ENCODE data around the gene TCF25.
"Not testable (repeated sequence)": the region's sequence is repeated elsewhere in the genome, so short reads cannot be mapped to it uniquely, and the experiment has no call there.

Gene TCF25

DNA sequence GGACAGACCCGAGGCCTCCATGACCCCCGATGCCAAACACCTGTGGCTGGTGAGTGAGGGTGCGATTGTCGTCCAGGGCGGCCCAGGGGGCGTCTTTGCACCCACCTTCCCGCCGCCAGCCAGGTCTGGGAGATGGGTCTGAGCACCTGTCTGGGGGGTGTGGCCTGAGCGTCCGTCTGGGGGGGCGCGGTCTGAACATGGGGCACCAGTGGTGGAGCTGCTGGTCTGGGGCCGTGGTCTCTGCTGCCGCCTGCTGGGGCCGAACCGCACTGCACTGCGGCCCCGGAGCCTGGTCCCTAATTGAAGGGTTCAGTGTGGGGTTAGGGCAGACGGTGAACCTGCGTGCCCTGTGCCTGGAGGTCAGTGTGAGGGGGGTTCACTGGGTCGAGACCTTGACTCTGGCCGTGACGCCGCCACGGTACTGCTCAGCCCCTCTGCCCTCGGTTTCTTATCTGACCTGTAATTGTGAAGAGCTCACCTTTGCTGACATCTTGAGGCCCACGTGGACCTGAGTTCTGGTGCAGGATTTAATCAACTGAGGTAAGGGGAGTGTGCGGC is 12.6 kb upstream of the TCF25 start:
- H3K27ac Mint-ChIP-seq: no peak overlapping the region
- no peak overlapping the region for H3K4me3 Mint-ChIP-seq
- peaks cover 35% of the 10 kb centered on the region for H3K4me1 Mint-ChIP-seq (ENCODE audit: low read depth)
- H3K27me3 Mint-ChIP-seq: no peaks in the 10 kb centered on the region
- no peaks in the 10 kb centered on the region for H3K9me3 Mint-ChIP-seq
- peak; percentile 90 for DNase-seq
- H3K36me3 Mint-ChIP-seq (ENCODE audit: low read depth): no peaks in the 10 kb centered on the region

DNA sequence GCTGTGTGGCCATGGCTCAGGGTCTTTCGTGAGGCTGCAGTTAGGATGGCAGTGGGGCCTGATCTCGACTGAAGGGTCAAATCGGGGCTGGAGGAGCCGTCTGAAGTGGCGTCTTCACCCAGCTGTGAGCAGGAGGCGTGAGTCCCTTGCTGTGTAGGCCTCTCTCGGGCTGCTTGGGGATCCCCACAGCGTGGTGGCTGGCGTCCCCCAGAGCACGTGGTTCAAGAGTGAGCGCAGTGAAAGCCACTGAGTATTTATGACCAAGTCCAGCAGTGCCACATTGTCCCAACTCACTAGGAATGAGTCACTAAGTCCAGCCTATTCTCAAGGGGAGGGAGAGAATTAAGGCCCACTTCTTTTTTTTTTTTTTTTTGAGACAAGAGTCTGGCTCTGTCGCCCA is 11.7 kb upstream of the TCF25 start:
- DNase-seq: no peak
- H3K9me3 Mint-ChIP-seq: no peaks in the 10 kb centered on the region
- no peaks in the 10 kb centered on the region for H3K36me3 Mint-ChIP-seq (ENCODE audit: low read depth)
- H3K27ac Mint-ChIP-seq: no peak overlapping the region
- no peak overlapping the region for H3K4me3 Mint-ChIP-seq
- peaks cover 35% of the 10 kb centered on the region for H3K4me1 Mint-ChIP-seq (ENCODE audit: low read depth)
- H3K27me3 Mint-ChIP-seq: no peaks in the 10 kb centered on the region

DNA sequence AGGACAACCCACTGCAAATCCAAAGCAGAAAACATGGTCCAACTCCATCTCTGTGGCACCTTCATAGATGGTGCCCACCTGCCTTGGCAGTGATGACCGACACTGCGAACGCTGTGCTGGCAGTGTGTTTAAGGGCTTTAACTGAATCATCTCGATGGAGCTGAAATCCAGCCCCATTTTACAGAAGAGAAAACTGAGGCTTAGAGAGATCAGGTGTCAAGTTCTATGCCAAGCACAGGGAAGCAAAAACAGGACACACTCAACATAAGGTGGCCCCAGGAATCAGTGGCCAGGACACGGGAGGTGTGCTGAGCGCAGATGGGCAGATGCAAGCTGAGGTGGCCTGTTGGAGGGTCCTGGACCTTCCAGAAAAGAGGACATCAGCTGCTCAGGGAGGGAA is 10.7 kb upstream of the TCF25 start:
- H3K36me3 Mint-ChIP-seq (ENCODE audit: low read depth): peaks cover 2% of the 10 kb centered on the region
- no peak overlapping the region for H3K4me3 Mint-ChIP-seq
- no peaks in the 10 kb centered on the region for H3K27me3 Mint-ChIP-seq

GRCh38 chr16:89863741-89864526 is 9.5 kb upstream of the TCF25 start:
- Mint-ChIP-seq H3K9me3 (peaks cover 5% of the 10 kb centered on the region), H3K36me3 (ENCODE audit: low read depth) (peaks cover 3% of the 10 kb centered on the region), H3K27me3 (no peaks in the 10 kb centered on the region), H3K27ac (peak overlapping the region; percentile 90), H3K4me3 (peak overlapping the region; percentile 40), H3K4me1 (ENCODE audit: low read depth) (peaks cover 35% of the 10 kb centered on the region)
- DNase-seq: peak; percentile 56

More for the DNA sequence above, 10.7 kb upstream of the TCF25 start:
- H3K9me3 Mint-ChIP-seq: peaks cover 1% of the 10 kb centered on the region
- no peak for DNase-seq
- peak overlapping the region; percentile 90 for H3K27ac Mint-ChIP-seq
- H3K4me1 Mint-ChIP-seq (ENCODE audit: low read depth): peaks cover 35% of the 10 kb centered on the region

DNA sequence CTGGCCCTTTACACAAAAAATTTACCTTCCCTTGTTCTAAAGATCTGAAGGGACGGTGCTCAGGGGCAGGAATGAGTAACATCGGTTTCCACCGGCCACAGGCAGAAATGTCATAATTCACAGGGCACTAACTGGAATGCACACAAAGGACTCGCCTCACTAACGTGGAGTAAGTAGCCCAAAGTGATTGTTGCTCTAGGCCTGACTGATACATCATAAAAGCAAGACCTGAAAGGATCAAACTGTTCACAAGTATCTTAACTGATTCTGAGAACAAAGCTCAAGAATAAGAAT is 8.9 kb upstream of the TCF25 start:
- Mint-ChIP-seq H3K36me3 (ENCODE audit: low read depth) (peaks cover 3% of the 10 kb centered on the region), H3K4me3 (no peak overlapping the region), H3K27me3 (no peaks in the 10 kb centered on the region), H3K9me3 (peaks cover 5% of the 10 kb centered on the region), H3K4me1 (ENCODE audit: low read depth) (peaks cover 35% of the 10 kb centered on the region), H3K27ac (peak overlapping the region; percentile 90)
- no peak for DNase-seq

GRCh38 chr16:89867918-89868317 is 5.5 kb upstream of the TCF25 start:
- H3K36me3 Mint-ChIP-seq (ENCODE audit: low read depth): peaks cover 11% of the 10 kb centered on the region
- no peak overlapping the region for H3K27ac Mint-ChIP-seq
- H3K4me1 Mint-ChIP-seq (ENCODE audit: low read depth): peaks cover 29% of the 10 kb centered on the region
- no peak for DNase-seq
- H3K9me3 Mint-ChIP-seq: peaks cover 5% of the 10 kb centered on the region
- H3K4me3 Mint-ChIP-seq: no peak overlapping the region
- no peaks in the 10 kb centered on the region for H3K27me3 Mint-ChIP-seq

DNA sequence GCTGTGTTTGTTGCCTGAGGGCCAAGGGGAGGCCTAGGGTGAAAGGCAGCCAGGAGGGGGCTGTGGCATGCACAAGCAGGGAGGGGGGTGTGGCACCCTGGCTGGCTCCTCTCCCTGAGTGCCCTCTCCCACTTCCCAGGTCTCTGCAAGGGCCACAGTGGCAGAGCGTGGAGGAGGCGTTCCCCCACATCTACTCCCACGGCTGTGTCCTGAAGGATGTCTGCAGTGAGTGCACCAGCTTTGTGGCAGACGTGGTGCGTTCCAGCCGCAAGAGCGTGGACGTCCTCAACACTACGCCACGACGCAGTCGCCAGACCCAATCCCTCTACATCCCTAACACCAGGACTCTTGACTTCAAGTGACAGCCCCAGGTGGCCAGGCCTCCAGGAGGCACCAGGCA is 3.5 kb upstream of the TCF25 start:
- H3K27me3 Mint-ChIP-seq: no peaks in the 10 kb centered on the region
- no peak overlapping the region for H3K27ac Mint-ChIP-seq
- H3K36me3 Mint-ChIP-seq (ENCODE audit: low read depth): peaks cover 22% of the 10 kb centered on the region
- no peak for DNase-seq
- peaks cover 5% of the 10 kb centered on the region for H3K9me3 Mint-ChIP-seq
- peaks cover 17% of the 10 kb centered on the region for H3K4me1 Mint-ChIP-seq (ENCODE audit: low read depth)
- no peak overlapping the region for H3K4me3 Mint-ChIP-seq

GRCh38 chr16:89870440-89870839 is 3.0 kb upstream of the TCF25 start:
- Mint-ChIP-seq H3K27ac (no peak overlapping the region), H3K27me3 (no peaks in the 10 kb centered on the region), H3K4me3 (no peak overlapping the region), H3K36me3 (ENCODE audit: low read depth) (peaks cover 27% of the 10 kb centered on the region), H3K4me1 (ENCODE audit: low read depth) (peaks cover 18% of the 10 kb centered on the region), H3K9me3 (peaks cover 8% of the 10 kb centered on the region)
- DNase-seq: no peak

- Mint-ChIP-seq H3K27me3 (no peaks in the 10 kb centered on the region), H3K36me3 (ENCODE audit: low read depth) (peaks cover 36% of the 10 kb centered on the region), H3K4me3 (peak overlapping the region; percentile 89), H3K27ac (peak overlapping the region; percentile 67), H3K9me3 (peaks cover 8% of the 10 kb centered on the region), H3K4me1 (ENCODE audit: low read depth) (peaks cover 18% of the 10 kb centered on the region)
- no peak for DNase-seq
These were observed 1.5 kb upstream of the TCF25 start for GRCh38 chr16:89871895-89872294.

DNA sequence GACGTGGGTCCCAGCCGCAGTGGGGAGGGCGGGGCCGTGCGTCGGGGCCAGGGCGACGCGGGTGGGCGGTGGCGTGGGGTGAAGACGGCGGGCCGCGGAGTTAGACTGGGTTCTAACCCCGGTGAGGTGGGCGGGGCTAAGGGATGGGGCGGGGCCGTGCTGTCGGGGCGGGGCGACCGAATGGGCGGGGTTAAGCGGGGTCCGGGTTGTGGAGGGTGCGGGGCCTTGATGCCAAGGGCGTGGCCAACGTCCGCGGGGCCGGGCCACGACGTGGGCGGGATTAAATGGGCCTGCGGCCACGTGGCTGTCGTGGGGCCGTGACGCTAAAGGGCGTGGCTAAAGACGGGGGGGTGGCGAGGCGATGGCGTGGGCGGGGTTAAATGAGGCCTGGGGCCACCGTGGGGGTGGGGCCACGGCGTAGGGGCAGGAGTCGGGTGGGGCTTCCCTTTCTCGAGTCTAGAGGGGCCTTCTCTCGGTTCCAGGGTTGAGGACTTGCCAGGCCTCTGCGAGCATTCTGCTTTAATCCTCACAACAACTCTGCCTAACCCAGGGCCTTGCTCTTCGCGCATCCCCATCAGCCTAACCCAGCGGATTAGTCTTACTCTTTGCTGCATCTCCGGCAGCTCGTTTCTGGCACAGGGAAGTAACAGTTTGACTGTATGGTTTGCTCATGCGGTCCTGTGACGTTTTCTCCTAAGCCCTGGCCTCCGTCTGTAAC is 739 bp downstream of the TCF25 start:
- Mint-ChIP-seq H3K4me3 (peak overlapping the region; percentile 89), H3K27me3 (no peaks in the 10 kb centered on the region), H3K36me3 (ENCODE audit: low read depth) (peaks cover 47% of the 10 kb centered on the region), H3K27ac (peak overlapping the region; percentile 99), H3K9me3 (peaks cover 2% of the 10 kb centered on the region), H3K4me1 (ENCODE audit: low read depth) (peaks cover 21% of the 10 kb centered on the region)
- peak; percentile 99 for DNase-seq

- H3K36me3 Mint-ChIP-seq (ENCODE audit: low read depth): peaks cover 74% of the 10 kb centered on the region
- H3K27ac Mint-ChIP-seq, H3K9me3 Mint-ChIP-seq, H3K27me3 Mint-ChIP-seq, DNase-seq, H3K4me3 Mint-ChIP-seq: not testable (repeated sequence)
- H3K4me1 Mint-ChIP-seq (ENCODE audit: low read depth): peaks cover 15% of the 10 kb centered on the region
These were observed 5.7 kb downstream of the TCF25 start for GRCh38 chr16:89879123-89879522.

- H3K4me3 Mint-ChIP-seq: no peak overlapping the region
- no peaks in the 10 kb centered on the region for H3K9me3 Mint-ChIP-seq
- H3K27ac Mint-ChIP-seq: no peak overlapping the region
- peaks cover 4% of the 10 kb centered on the region for H3K4me1 Mint-ChIP-seq (ENCODE audit: low read depth)
- peaks cover 74% of the 10 kb centered on the region for H3K36me3 Mint-ChIP-seq (ENCODE audit: low read depth)
- no peak for DNase-seq
- H3K27me3 Mint-ChIP-seq: no peaks in the 10 kb centered on the region
These were observed 7.3 kb downstream of the TCF25 start for GRCh38 chr16:89880477-89881367.

GRCh38 chr16:89881368-89881730 is 8.0 kb downstream of the TCF25 start:
- peaks cover 4% of the 10 kb centered on the region for H3K4me1 Mint-ChIP-seq (ENCODE audit: low read depth)
- H3K27me3 Mint-ChIP-seq: no peaks in the 10 kb centered on the region
- H3K27ac Mint-ChIP-seq: no peak overlapping the region
- peaks cover 72% of the 10 kb centered on the region for H3K36me3 Mint-ChIP-seq (ENCODE audit: low read depth)
- DNase-seq: no peak
- H3K4me3 Mint-ChIP-seq: no peak overlapping the region
- H3K9me3 Mint-ChIP-seq: no peaks in the 10 kb centered on the region

GRCh38 chr16:89883346-89884040 is 10.1 kb downstream of the TCF25 start:
- H3K4me1 Mint-ChIP-seq (ENCODE audit: low read depth): peaks cover 2% of the 10 kb centered on the region
- no peak overlapping the region for H3K4me3 Mint-ChIP-seq
- no peak for DNase-seq
- no peak overlapping the region for H3K27ac Mint-ChIP-seq
- H3K9me3 Mint-ChIP-seq: no peaks in the 10 kb centered on the region
- H3K27me3 Mint-ChIP-seq: no peaks in the 10 kb centered on the region
- H3K36me3 Mint-ChIP-seq (ENCODE audit: low read depth): peaks cover 80% of the 10 kb centered on the region
